Right renal cortex interstitium (tissue), 3 donors: ENCODE measurements around the gene UBE3B. TPM values are rescaled to one million over a fixed set of nuclear protein-coding genes. Genes with fewer than 3 reads are reported as not detected.
"Not testable (repeated sequence)": the region's sequence is repeated elsewhere in the genome, so short reads cannot be mapped to it uniquely, and the experiment has no call there.

Source experiments
- DNase-seq, 3 donors: peaks; one replicate each; pipeline ENCODE4 v3.0.0-alpha.2; 2013; ENCODE audit warnings: low read depth in 3 of 3, low spot score in 2 of 3
- polyA plus RNA-seq, 3 donors: library from polyadenylated mRNA; unstranded; fragments of 120-200 nt; gene quantifications; one replicate each; pipeline ENCODE4 v1.2.1, GENCODE V29; 2013; ENCODE audit not compliant: insufficient read length in 3 of 3

UBE3B gene
- polyA plus RNA-seq, 3 donors = 28.0 to 33.3 (median 28.5) TPM

GRCh38 chr12:109473006-109473405, 4.4 kb upstream of the UBE3B start:
- DNase-seq = no peak

GRCh38 chr12:109473526-109474270, 3.7 kb upstream of the UBE3B start:
- DNase-seq = not testable (repeated sequence)

GRCh38 chr12:109475121-109475520, 2.3 kb upstream of the UBE3B start:
- no peak for DNase-seq

- no peak for DNase-seq
Measured at GRCh38 chr12:109475993-109476806, 1.2 kb upstream of the UBE3B start.

GRCh38 chr12:109476807-109477184, 638 bp upstream of the UBE3B start:
- no peak for DNase-seq

- DNase-seq = no peak
Measured at GRCh38 chr12:109477963-109478315, 505 bp downstream of the UBE3B start.

GRCh38 chr12:109479761-109480160, 2.3 kb downstream of the UBE3B start:
- no peak for DNase-seq

- no peak for DNase-seq
Measured at GRCh38 chr12:109480356-109480755, 2.9 kb downstream of the UBE3B start.

GRCh38 chr12:109481863-109482262, 4.4 kb downstream of the UBE3B start:
- DNase-seq = no peak

GRCh38 chr12:109482491-109482890, 5.1 kb downstream of the UBE3B start:
- no peak for DNase-seq

- no peak for DNase-seq
Measured at GRCh38 chr12:109482894-109483293, 5.5 kb downstream of the UBE3B start.

- DNase-seq = no peak
Measured at GRCh38 chr12:109483346-109483745, 5.9 kb downstream of the UBE3B start.

- no peak for DNase-seq
Measured at GRCh38 chr12:109485201-109485600, 7.8 kb downstream of the UBE3B start.

GRCh38 chr12:109487181-109488050, 10.0 kb downstream of the UBE3B start:
- no peak for DNase-seq

- DNase-seq = no peak
Measured at GRCh38 chr12:109488051-109488665, 10.7 kb downstream of the UBE3B start.

- no peak for DNase-seq
Measured at GRCh38 chr12:109489016-109489954, 11.9 kb downstream of the UBE3B start.

GRCh38 chr12:109489955-109490565, 12.6 kb downstream of the UBE3B start:
- no peak for DNase-seq

- no peak for DNase-seq
Measured at GRCh38 chr12:109491671-109492070, 14.2 kb downstream of the UBE3B start.

- no peak for DNase-seq
Measured at GRCh38 chr12:109492371-109492770, 14.9 kb downstream of the UBE3B start.
